Measurements from ENCODE around the gene ZFP3. TPM values are rescaled to one million over a fixed set of nuclear protein-coding genes. Genes with fewer than 3 reads are reported as not detected.
"Not testable (repeated sequence)": the region's sequence is repeated elsewhere in the genome, so short reads cannot be mapped to it uniquely, and the experiment has no call there.

Gene ZFP3
- total RNA-seq, 1 donor from 2014 or later: 0.98 TPM

GRCh38 chr17:5133311-5133710, 55.0 kb downstream of the ZFP3 start:
- Mint-ChIP-seq H3K4me1 (ENCODE audit: low read depth) (no peaks in the 10 kb centered on the region), H3K27me3 (peaks cover 2% of the 10 kb centered on the region), H3K9me3 (ENCODE audit: low read depth) (no peaks in the 10 kb centered on the region), H3K4me3 (ENCODE audit: low read depth) (no peak overlapping the region), H3K36me3 (ENCODE audit: insufficient read depth) (no peaks in the 10 kb centered on the region), H3K27ac (no peak overlapping the region)
- TF ChIP-seq CTCF (IDR thresholded peaks at IDR 0.05; ENCODE audit: unreplicated experiment): no peak
- DNase-seq (ENCODE audit: low spot score, unreplicated experiment): no peak

GRCh38 chr17:5133961-5134360, 55.7 kb downstream of the ZFP3 start:
- not testable (repeated sequence) for H3K9me3 Mint-ChIP-seq (ENCODE audit: low read depth); H3K4me1 Mint-ChIP-seq (ENCODE audit: low read depth); DNase-seq (ENCODE audit: low spot score, unreplicated experiment); H3K36me3 Mint-ChIP-seq (ENCODE audit: insufficient read depth); H3K27ac Mint-ChIP-seq; H3K27me3 Mint-ChIP-seq; H3K4me3 Mint-ChIP-seq (ENCODE audit: low read depth)

- H3K9me3 Mint-ChIP-seq (ENCODE audit: low read depth); DNase-seq (ENCODE audit: low spot score, unreplicated experiment); H3K4me3 Mint-ChIP-seq (ENCODE audit: low read depth); H3K4me1 Mint-ChIP-seq (ENCODE audit: low read depth); H3K27ac Mint-ChIP-seq; H3K27me3 Mint-ChIP-seq; H3K36me3 Mint-ChIP-seq (ENCODE audit: insufficient read depth): not testable (repeated sequence)
Measured at GRCh38 chr17:5134571-5134970, 56.3 kb downstream of the ZFP3 start.

- not testable (repeated sequence) for H3K27ac Mint-ChIP-seq; H3K27me3 Mint-ChIP-seq; H3K9me3 Mint-ChIP-seq (ENCODE audit: low read depth); H3K4me3 Mint-ChIP-seq (ENCODE audit: low read depth); H3K36me3 Mint-ChIP-seq (ENCODE audit: insufficient read depth); H3K4me1 Mint-ChIP-seq (ENCODE audit: low read depth); DNase-seq (ENCODE audit: low spot score, unreplicated experiment)
Measured at GRCh38 chr17:5135131-5135712, 57.0 kb downstream of the ZFP3 start.

- TF ChIP-seq CTCF (IDR thresholded peaks at IDR 0.05; ENCODE audit: unreplicated experiment): no peak
- Mint-ChIP-seq H3K36me3 (ENCODE audit: insufficient read depth) (no peaks in the 10 kb centered on the region), H3K9me3 (ENCODE audit: low read depth) (no peaks in the 10 kb centered on the region), H3K27me3 (peaks cover 2% of the 10 kb centered on the region), H3K4me1 (ENCODE audit: low read depth) (no peaks in the 10 kb centered on the region), H3K4me3 (ENCODE audit: low read depth) (no peak overlapping the region), H3K27ac (no peak overlapping the region)
- DNase-seq (ENCODE audit: low spot score, unreplicated experiment): no peak
Measured at GRCh38 chr17:5135726-5136579, 57.7 kb downstream of the ZFP3 start.

- H3K27me3 Mint-ChIP-seq; H3K9me3 Mint-ChIP-seq (ENCODE audit: low read depth): not testable (repeated sequence)
Measured at GRCh38 chr17:5136580-5137412, 58.5 kb downstream of the ZFP3 start.

GRCh38 chr17:5137511-5138197, 59.4 kb downstream of the ZFP3 start:
- H3K4me3 Mint-ChIP-seq (ENCODE audit: low read depth); DNase-seq (ENCODE audit: low spot score, unreplicated experiment); H3K27ac Mint-ChIP-seq; H3K27me3 Mint-ChIP-seq; H3K4me1 Mint-ChIP-seq (ENCODE audit: low read depth); H3K36me3 Mint-ChIP-seq (ENCODE audit: insufficient read depth); H3K9me3 Mint-ChIP-seq (ENCODE audit: low read depth): not testable (repeated sequence)

More at GRCh38 chr17:5136580-5137412, 58.5 kb downstream of the ZFP3 start:
- not testable (repeated sequence) for H3K36me3 Mint-ChIP-seq (ENCODE audit: insufficient read depth); H3K27ac Mint-ChIP-seq; DNase-seq (ENCODE audit: low spot score, unreplicated experiment); H3K4me3 Mint-ChIP-seq (ENCODE audit: low read depth); H3K4me1 Mint-ChIP-seq (ENCODE audit: low read depth)

GRCh38 chr17:5138198-5138544, 59.9 kb downstream of the ZFP3 start:
- H3K36me3 Mint-ChIP-seq (ENCODE audit: insufficient read depth); DNase-seq (ENCODE audit: low spot score, unreplicated experiment); H3K27me3 Mint-ChIP-seq; H3K4me1 Mint-ChIP-seq (ENCODE audit: low read depth); H3K9me3 Mint-ChIP-seq (ENCODE audit: low read depth); H3K4me3 Mint-ChIP-seq (ENCODE audit: low read depth): not testable (repeated sequence)
- peak overlapping the region; percentile 84 for H3K27ac Mint-ChIP-seq

All from progenitor cell of endocrine pancreas (in vitro differentiated cells).